Prostate gland (tissue), 2 donors: ENCODE results near the gene EP400.

Experiments used
- POLR2AphosphoS5 ChIP-seq: sonication (generic); formaldehyde crosslinking; IDR thresholded peaks from one replicate; pipeline ENCODE4 v1.6.1; 2017; ENCODE audit warnings: antibody characterized with exemption
- TF ChIP-seq, protein P1 (sequence below), 4 experiments: fragments of 200-600 bp in 2 of 4; fragments of 450-650 bp in 2 of 4; sonication (generic) in 2 of 4; IDR thresholded peaks; 1 replicate in 3 of 4; 2 replicates in 1 of 4; pipeline ENCODE4 v1.5.1; 2016 to 2019; ENCODE audit warnings: antibody characterized with exemption in 4 of 4, mild to moderate bottlenecking in 2 of 4, moderate library complexity in 2 of 4

GRCh38 chr12:131959116-131959515 lies 9.4 kb downstream of the EP400 start:
- TF ChIP-seq, protein P1, sequence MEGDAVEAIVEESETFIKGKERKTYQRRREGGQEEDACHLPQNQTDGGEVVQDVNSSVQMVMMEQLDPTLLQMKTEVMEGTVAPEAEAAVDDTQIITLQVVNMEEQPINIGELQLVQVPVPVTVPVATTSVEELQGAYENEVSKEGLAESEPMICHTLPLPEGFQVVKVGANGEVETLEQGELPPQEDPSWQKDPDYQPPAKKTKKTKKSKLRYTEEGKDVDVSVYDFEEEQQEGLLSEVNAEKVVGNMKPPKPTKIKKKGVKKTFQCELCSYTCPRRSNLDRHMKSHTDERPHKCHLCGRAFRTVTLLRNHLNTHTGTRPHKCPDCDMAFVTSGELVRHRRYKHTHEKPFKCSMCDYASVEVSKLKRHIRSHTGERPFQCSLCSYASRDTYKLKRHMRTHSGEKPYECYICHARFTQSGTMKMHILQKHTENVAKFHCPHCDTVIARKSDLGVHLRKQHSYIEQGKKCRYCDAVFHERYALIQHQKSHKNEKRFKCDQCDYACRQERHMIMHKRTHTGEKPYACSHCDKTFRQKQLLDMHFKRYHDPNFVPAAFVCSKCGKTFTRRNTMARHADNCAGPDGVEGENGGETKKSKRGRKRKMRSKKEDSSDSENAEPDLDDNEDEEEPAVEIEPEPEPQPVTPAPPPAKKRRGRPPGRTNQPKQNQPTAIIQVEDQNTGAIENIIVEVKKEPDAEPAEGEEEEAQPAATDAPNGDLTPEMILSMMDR (IDR thresholded peaks at IDR 0.05) = no peak
- no peak for TF ChIP-seq POLR2AphosphoS5
